ENCODE measurements around the gene FZD1.

Gene FZD1

DNA sequence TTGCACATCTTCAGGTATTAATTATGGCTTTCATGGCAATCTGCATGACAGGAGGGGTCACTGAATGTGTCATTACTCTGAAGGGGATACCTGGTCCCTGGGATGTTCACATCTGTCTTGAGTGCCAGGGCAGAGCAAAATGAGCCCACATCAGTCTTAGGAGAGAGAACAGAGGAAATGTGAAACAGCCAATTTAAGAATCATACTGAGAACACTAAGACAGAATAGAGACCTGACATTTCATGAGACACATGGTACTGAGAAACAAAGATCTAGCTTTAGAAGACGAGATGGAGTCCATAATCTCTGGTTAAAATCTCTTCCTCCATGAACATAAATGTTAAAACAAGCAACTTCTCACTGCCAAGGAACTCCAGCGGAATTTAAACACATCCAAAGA is 34.1 kb upstream of the FZD1 start:
- TF ChIP-seq EP300 (IDR thresholded peaks at IDR 0.05; ENCODE audit: borderline replicate concordance) (no peak), EGR1 (IDR thresholded peaks at IDR 0.05) (no peak), MAX (IDR thresholded peaks at IDR 0.05) (no peak), TCF12 (IDR thresholded peaks at IDR 0.05; ENCODE audit: low read depth) (no peak), CREB1 (IDR thresholded peaks at IDR 0.05; ENCODE audit: low read depth) (no peak), REST (IDR thresholded peaks at IDR 0.05; ENCODE audit: low read depth) (no peak), TEAD4 (IDR thresholded peaks at IDR 0.05) (no peak), CEBPB (IDR thresholded peaks at IDR 0.05) (no peak), YY1 (IDR thresholded peaks at IDR 0.05; ENCODE audit: low read depth) (no peak), NFIC (IDR thresholded peaks at IDR 0.05) (no peak), RAD21 (IDR thresholded peaks at IDR 0.05; ENCODE audit: low read depth) (no peak), ZBTB7A (IDR thresholded peaks at IDR 0.05; ENCODE audit: low read depth) (no peak), TAF1 (IDR thresholded peaks at IDR 0.05; ENCODE audit: low read depth) (no peak), FOXM1 (IDR thresholded peaks at IDR 0.05; ENCODE audit: borderline replicate concordance, low read depth) (no peak)
- TF ChIP-seq, protein P1, sequence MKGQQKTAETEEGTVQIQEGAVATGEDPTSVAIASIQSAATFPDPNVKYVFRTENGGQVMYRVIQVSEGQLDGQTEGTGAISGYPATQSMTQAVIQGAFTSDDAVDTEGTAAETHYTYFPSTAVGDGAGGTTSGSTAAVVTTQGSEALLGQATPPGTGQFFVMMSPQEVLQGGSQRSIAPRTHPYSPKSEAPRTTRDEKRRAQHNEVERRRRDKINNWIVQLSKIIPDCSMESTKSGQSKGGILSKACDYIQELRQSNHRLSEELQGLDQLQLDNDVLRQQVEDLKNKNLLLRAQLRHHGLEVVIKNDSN (IDR thresholded peaks at IDR 0.05) = no peak

GRCh38 chr7:91230503-91230902 is 33.7 kb upstream of the FZD1 start:
- TF ChIP-seq YY1 (IDR thresholded peaks at IDR 0.05; ENCODE audit: low read depth) (no peak), CEBPB (IDR thresholded peaks at IDR 0.05) (no peak), REST (IDR thresholded peaks at IDR 0.05; ENCODE audit: low read depth) (no peak), ZBTB7A (IDR thresholded peaks at IDR 0.05; ENCODE audit: low read depth) (no peak)

DNA sequence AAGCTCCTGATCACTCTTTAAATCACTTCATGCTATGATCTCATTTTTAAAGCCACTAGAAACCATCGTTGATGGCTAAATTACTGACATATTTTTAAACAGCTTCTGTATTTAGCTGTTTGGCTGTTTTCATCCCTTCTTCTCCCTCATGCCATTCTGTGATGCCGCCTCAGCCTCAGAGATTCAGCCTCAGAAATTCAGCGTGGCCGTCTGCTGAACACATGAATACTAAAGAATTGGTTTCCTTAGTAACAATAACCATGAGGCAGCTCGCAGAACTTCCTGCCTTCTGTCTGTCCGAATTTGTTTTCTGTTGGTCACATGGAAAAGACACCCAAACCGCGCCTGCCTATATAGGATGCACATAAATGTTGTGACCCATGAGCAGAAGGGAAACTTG is 31.0 kb upstream of the FZD1 start:
- TF ChIP-seq REST (IDR thresholded peaks at IDR 0.05; ENCODE audit: low read depth) = no peak
- no peak for TF ChIP-seq FOXM1 (IDR thresholded peaks at IDR 0.05; ENCODE audit: borderline replicate concordance, low read depth)
- no peak for TF ChIP-seq TEAD4 (IDR thresholded peaks at IDR 0.05)
- no peak for TF ChIP-seq CEBPB (IDR thresholded peaks at IDR 0.05)
- TF ChIP-seq YY1 (IDR thresholded peaks at IDR 0.05; ENCODE audit: low read depth) = no peak
- no peak for TF ChIP-seq MAX (IDR thresholded peaks at IDR 0.05)
- TF ChIP-seq ZBTB7A (IDR thresholded peaks at IDR 0.05; ENCODE audit: low read depth) = no peak
- no peak for TF ChIP-seq NFIC (IDR thresholded peaks at IDR 0.05)
- no peak for TF ChIP-seq TAF1 (IDR thresholded peaks at IDR 0.05; ENCODE audit: low read depth)
- TF ChIP-seq RAD21 (IDR thresholded peaks at IDR 0.05; ENCODE audit: low read depth) = no peak
- no peak for TF ChIP-seq EGR1 (IDR thresholded peaks at IDR 0.05)
- TF ChIP-seq TCF12 (IDR thresholded peaks at IDR 0.05; ENCODE audit: low read depth) = no peak
- no peak for TF ChIP-seq EP300 (IDR thresholded peaks at IDR 0.05; ENCODE audit: borderline replicate concordance)
- TF ChIP-seq CREB1 (IDR thresholded peaks at IDR 0.05; ENCODE audit: low read depth) = no peak
- TF ChIP-seq, protein P1 (IDR thresholded peaks at IDR 0.05) = no peak

DNA sequence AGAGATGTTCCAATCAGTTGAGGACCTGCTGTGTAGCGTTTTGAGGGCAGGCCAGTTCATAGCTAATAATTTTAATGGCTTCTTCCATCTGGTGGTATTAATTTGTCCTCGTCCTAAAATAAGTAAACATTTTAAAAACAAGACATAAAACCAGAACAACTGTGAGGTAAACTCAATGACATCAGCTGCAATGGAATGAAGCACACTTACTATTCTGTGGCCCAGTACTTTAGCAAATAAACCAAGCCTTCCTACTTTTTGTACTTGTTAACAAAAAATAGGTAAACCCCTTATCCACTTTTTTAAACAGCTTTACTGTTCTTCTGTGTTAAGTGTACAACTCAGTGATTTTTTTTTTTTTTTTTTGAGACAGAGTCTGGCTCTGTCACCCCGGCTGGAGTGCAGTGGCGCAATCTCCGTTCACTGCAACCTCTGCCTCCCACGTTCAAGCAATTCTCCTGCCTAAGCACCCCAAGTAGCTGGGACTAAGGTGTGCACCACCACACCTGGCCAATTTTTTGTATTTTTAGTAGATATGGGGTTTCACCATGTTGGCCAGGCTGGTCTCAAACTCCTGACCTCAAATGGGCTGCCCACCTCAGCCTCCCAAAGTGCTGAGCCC is 28.9 kb upstream of the FZD1 start:
- TF ChIP-seq TAF1 (IDR thresholded peaks at IDR 0.05; ENCODE audit: low read depth) = no peak
- no peak for TF ChIP-seq CREB1 (IDR thresholded peaks at IDR 0.05; ENCODE audit: low read depth)
- TF ChIP-seq ZBTB7A (IDR thresholded peaks at IDR 0.05; ENCODE audit: low read depth) = no peak
- TF ChIP-seq YY1 (IDR thresholded peaks at IDR 0.05; ENCODE audit: low read depth) = no peak
- TF ChIP-seq REST (IDR thresholded peaks at IDR 0.05; ENCODE audit: low read depth) = no peak
- TF ChIP-seq, protein P1 (IDR thresholded peaks at IDR 0.05) = no peak
- TF ChIP-seq RAD21 (IDR thresholded peaks at IDR 0.05; ENCODE audit: low read depth) = no peak
- no peak for TF ChIP-seq MAX (IDR thresholded peaks at IDR 0.05)
- no peak for TF ChIP-seq NFIC (IDR thresholded peaks at IDR 0.05)
- no peak for TF ChIP-seq FOXM1 (IDR thresholded peaks at IDR 0.05; ENCODE audit: borderline replicate concordance, low read depth)
- TF ChIP-seq EGR1 (IDR thresholded peaks at IDR 0.05) = no peak
- no peak for TF ChIP-seq EP300 (IDR thresholded peaks at IDR 0.05; ENCODE audit: borderline replicate concordance)
- TF ChIP-seq TEAD4 (IDR thresholded peaks at IDR 0.05) = no peak
- no peak for TF ChIP-seq CEBPB (IDR thresholded peaks at IDR 0.05)
- TF ChIP-seq TCF12 (IDR thresholded peaks at IDR 0.05; ENCODE audit: low read depth) = no peak
